Measurements from ENCODE around the gene CLECL1.

The CLECL1 gene

DNA sequence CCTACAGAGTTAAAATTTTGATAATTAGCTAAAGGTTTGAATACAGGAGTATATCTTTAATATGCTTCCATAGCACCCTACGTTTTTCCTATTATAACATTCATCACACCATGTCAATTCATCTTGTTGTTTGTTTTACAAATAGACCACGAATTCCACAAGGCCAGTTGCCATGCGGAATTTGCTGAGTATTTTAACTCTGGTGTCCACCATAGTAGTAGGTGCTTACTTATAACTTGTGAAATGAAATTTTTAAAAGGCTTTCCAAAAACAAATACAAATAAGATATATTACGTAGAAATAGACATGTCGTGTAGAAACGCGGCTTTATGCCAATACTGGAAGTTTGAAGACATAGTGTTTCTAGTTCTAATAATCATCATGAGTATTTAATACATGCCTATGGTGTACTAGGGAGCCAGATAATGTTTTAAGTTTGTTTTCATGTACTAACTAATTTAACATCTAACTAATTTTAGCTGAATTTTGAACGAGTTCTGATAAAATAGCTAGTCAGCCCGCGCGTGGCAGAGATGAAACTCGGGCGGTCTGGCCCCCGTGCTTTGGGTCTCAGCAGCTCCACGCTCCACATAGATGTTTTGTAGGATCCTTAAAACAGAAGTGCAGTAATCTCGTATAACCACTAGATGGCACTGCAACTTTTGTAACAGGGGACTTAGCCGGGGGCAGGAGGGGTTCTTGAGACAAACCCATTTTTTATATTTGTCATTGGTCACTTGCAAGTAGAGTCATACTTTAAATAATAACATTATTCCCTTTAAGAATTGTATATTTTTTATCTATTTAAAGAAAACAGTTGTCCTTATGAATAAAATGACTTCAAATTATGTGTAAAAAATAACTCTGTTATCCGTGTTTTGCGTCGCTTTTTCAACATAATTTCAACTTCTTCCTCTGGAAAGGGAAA is 17.6 kb upstream of the CLECL1 start:
- TF ChIP-seq, protein P1, sequence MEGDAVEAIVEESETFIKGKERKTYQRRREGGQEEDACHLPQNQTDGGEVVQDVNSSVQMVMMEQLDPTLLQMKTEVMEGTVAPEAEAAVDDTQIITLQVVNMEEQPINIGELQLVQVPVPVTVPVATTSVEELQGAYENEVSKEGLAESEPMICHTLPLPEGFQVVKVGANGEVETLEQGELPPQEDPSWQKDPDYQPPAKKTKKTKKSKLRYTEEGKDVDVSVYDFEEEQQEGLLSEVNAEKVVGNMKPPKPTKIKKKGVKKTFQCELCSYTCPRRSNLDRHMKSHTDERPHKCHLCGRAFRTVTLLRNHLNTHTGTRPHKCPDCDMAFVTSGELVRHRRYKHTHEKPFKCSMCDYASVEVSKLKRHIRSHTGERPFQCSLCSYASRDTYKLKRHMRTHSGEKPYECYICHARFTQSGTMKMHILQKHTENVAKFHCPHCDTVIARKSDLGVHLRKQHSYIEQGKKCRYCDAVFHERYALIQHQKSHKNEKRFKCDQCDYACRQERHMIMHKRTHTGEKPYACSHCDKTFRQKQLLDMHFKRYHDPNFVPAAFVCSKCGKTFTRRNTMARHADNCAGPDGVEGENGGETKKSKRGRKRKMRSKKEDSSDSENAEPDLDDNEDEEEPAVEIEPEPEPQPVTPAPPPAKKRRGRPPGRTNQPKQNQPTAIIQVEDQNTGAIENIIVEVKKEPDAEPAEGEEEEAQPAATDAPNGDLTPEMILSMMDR (IDR thresholded peaks at IDR 0.05): peak; percentile 65

DNA sequence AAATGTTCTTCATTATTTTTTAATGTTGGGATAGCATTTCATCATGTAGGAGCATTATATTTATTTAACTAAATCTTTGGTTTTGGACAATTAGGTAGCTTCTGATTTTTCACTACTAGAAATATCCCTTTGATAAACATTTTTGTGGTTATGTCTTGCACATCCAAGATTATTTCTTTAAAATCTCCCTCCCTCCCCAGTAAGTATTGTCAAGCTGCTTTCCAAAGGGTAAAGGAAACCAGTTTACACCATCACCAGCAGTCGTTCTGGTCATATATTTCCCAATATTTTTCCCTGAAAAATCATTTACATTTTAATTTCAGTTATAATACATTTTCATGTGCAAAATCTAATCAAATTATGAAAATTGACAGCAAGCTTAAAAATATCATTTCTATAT is 16.7 kb upstream of the CLECL1 start:
- TF ChIP-seq, protein P1 (IDR thresholded peaks at IDR 0.05): no peak

DNA sequence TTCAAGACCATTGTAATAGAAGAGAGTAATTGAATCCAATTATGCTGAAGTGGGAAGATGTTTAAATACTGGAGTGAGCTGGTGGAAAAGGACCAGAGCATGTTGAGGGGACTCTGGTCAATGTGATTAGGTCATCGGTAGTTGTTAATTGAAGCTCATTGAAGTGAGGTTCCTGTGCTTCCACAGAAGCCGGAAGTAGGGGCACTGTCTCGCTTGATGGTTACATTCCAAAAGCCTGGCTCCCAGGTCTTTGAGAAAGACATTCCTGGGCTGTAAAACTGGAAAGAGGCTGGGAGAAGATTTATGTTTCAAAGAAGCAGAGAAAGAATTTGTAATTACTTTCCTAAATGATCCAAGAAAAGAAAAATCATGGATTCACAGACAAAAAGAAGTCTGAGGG is 12.3 kb upstream of the CLECL1 start:
- TF ChIP-seq, protein P1 (IDR thresholded peaks at IDR 0.05): no peak

DNA sequence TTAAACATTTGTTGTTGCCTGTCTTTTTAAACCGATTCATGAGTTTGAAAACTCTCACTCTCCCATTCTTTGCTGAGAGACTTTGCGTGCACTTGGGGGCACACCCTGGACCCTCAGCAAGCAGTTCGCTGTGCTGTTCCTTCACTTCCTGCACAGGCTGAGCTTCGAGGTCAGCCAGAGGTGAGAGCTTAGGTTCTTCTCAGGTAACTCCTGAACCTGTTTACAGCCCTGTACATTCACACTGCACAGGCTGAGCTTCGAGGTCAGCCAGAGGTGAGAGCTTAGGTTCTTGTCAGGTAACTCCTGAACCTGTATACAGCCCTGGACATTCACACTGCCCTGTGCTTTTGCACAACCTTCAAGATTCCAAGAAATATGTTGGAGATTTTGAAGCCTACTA is 9.8 kb upstream of the CLECL1 start:
- TF ChIP-seq, protein P1 (IDR thresholded peaks at IDR 0.05): no peak

DNA sequence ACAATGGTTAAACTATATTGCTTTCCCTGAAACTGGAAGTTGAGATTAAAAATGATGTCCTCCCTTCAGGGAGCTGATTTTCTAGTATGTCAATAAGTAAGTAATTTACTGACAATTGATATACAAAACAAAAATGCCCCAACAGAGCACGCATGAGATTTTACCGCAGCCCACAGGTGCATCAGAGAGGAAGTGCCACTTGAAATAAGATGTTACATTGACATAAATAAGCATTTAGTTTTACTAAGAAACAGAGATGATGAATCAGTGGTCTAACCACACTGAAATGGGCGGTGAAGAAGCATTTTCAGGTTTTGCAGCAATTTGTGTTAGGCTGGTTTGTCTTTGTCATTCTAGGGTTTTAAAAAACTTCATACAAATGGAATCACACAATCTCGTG is 8.8 kb upstream of the CLECL1 start:
- TF ChIP-seq, protein P1 (IDR thresholded peaks at IDR 0.05): no peak

DNA sequence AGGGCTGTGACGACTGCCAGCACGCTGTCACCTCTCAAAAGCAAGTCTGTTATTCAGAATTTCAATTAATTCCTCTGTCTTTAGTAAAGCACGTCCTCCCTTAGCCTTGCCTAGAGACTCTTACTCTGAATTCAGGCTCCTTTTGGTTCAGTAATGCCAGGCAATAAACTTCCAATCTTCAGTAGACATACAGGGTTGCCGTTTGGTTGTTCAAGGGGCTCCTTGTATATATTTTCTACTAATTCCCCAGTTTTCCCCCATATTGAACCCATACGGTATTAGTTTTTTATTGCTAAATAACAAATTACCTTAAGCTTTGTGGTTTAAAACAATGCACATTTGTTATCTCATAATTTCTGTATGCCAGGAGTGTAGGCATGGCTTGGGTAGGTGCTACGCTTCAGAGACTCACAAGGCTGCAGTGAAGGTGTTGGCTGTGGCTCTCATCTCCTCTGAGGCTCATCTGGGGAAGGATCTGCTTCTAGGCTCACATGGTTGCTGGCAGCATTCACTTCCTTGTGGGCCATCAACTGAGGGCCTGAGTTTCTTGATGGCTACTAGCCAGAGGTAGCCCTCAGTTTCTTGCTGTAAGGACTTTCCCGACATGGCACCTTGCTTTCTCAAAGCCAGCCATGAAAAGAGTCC is 7.3 kb upstream of the CLECL1 start:
- TF ChIP-seq, protein P1 (IDR thresholded peaks at IDR 0.05): no peak

DNA sequence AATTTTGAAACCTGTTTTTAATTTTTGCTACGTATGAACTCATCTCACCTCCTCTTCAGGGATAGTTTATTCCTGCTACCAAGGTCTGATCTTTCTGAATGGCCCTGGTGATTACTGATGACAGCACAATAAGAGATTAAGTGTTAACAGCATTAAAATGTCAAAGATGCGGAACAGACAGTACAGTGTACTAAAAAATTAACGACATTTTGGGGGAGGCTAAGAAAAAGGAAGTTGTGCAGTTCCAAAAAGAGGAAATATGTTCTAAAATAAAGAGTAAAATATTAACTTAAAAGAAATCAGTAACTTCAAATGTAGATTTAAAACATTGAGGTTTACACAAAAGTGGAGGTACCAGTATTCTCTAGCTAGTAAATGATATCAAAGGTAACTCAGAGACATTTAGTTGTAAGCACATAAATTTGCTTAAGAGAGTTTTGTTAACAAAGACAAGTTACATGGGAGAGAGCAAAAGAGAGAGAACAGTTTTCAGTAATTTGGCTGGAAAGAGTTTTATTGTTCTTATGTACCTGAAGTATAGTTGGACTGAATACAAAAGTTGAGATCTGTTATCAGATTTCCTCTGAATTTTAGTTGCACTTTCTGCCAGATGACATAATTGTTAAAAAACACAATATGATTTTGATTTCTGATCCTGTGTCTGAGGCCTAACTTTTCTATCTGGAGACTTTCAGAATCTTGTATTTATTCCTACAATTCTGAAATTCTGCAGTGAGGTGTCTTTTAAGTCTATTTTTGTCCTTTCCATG is 4.2 kb upstream of the CLECL1 start:
- TF ChIP-seq, protein P1 (IDR thresholded peaks at IDR 0.05): no peak

Data from LNCAP (cell line).